Pancreas (tissue), 10 donors: ENCODE results near the gene HEATR5A. TPM values are rescaled to one million over a fixed set of nuclear protein-coding genes. Genes with fewer than 3 reads are reported as not detected.

ENCODE experiments used
- ATAC-seq, 4 donors: fragments of 200-7000 bp; cut with Tn5 transposase; one replicate each; pipeline versions ENCODE4 v1.8.0 to v1.9.1; 2020; ENCODE audit warnings: mild to moderate bottlenecking in 4 of 4, moderate library complexity in 4 of 4
- DNase-seq, 6 donors: peaks; one replicate each; pipeline ENCODE4 v3.0.0-alpha.2; 2020
- FAIRE-seq: peaks from 2 replicates; lab custom pipeline; 2012; peaks lifted over from hg19 to GRCh38; lab: Jason Lieb, UNC
- H3K27ac ChIP-seq, 4 donors: fragments of 200-600 bp; sonication (generic); 1 replicate in 3 of 4; 2 replicates in 1 of 4; pipeline versions ENCODE4 v1.5.0 to v1.8.0; 2020
- H3K27me3 ChIP-seq, 4 donors: fragments of 200-600 bp; one replicate each; pipeline ENCODE4 v1.8.0; 2021
- H3K36me3 ChIP-seq, 3 donors: fragments of 200-600 bp; sonication (generic) in 1 of 3; one replicate each; pipeline versions ENCODE4 v1.5.0 to v1.8.0; 2020 to 2021
- H3K4me1 ChIP-seq, 3 donors: fragments of 200-600 bp; one replicate each; pipeline ENCODE4 v1.8.0; 2021
- H3K4me3 ChIP-seq, 4 donors: fragments of 200-600 bp; sonication (generic) in 2 of 4; one replicate each; pipeline versions ENCODE4 v1.5.0 to v1.8.0; 2020 to 2021
- H3K9me3 ChIP-seq, 4 donors: fragments of 200-600 bp; one replicate each; pipeline ENCODE4 v1.8.0; 2021
- WGBS, 2 donors: extraction: QIAGEN DNeasy Blood & Tissue Kit; methylation state at CpG; one replicate each; pipeline ENCODE4 v1.1.7; 2013; 5-methylcytosine and 5-hydroxymethylcytosine counted together
- intact Hi-C, 3 donors: fragments of 100-400 bp; cut with DNase I; formaldehyde crosslinking; loops; one replicate each; pipeline versions ENCODE4 v1.11.1 to v1.14.2; 2022
- polyA plus RNA-seq, 2 donors: library from polyadenylated mRNA; stranded (reverse); fragments of 200-250 nt; gene quantifications; one replicate each; pipeline ENCODE4 v1.2.3, GENCODE V29; 2013
- total RNA-seq, 6 donors: library from RNA; stranded (reverse); fragmentation: NEBNext Ultra II Directional in 4 of 6; extraction: Animal tissue kit (Norgen Biotek cat#: 25700) in 4 of 6; gene quantifications; one replicate each; pipeline versions ENCODE4 v1.2.1 to v1.2.4, GENCODE V29; 2021 to 2023
- TF ChIP-seq, protein P1 (sequence below), 4 donors: fragments of 200-600 bp; sonication (generic) in 3 of 4; IDR thresholded peaks; one replicate each; pipeline versions ENCODE4 v1.5.0 to v1.8.0; 2021; ENCODE audit warnings: antibody characterized with exemption in 4 of 4
- donor health status: healthy with polysubstance abuse.
- donor health status: DM: no; HTN: no; CAD: no; lungs with moderate emphysema.
- donor health status: DM: no; HTN: no; CAD: no.
- donor health status: control.
- donor health status: control.
- donor health status: Bipolar disorder and iron deficiency.
- donor health status: DM: yes; HTN: yes; CAD: no.
- donor health status: DM: no; HTN: no; CAD: no.
- donor health status: DM: no; HTN: no; CAD: no.
- donor health status: DM: yes; HTN: yes; CAD: no.

Gene HEATR5A
- total and polyA plus RNA-seq, 8 donors, result 4.3 to 18.3 (median 9.2) TPM

DNA sequence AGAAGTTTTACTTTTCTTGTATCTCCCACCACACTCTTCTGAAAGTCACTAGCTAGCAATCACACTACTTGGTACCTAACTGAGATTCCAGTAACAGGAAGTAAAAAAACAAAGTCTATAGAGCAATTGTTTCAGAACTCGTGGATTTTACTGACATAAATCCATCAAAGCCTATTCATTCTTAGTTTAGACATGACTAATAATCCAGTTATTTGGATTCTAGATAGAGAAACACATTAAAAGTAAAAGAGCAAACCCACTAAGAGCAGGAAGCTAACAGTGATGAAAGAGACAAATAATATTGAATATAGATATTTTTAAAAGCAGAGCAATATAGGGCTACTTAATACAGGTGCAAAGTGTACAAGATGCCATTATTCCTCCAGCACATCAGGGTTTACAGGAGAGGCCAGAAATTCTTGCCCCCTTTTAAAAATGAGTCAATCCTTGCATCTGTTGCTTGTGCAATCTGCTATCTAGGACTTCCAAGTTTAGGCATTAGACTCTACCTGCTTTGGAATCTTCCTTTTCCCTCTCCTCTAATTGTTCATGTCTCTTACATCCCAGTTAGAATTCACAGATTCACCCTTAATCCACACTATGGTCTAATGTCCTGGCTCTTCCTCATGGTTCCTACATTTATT, 6.0 kb downstream of the HEATR5A start:
- intact Hi-C loops, result no loop called here
- Histone ChIP-seq H3K4me3 (no peak overlapping the region), H3K36me3 (no peaks in the 10 kb centered on the region), H3K27ac (no peak overlapping the region), H3K9me3 (no peaks in the 10 kb centered on the region), H3K4me1 (peaks cover 9 to 40% (median 20%) of the 10 kb centered on the region in 3 donors), H3K27me3 (no peaks in the 10 kb centered on the region)
- FAIRE-seq, result no peak
- DNase-seq, result no peak
- ATAC-seq, result no peak
- WGBS, 2 donors, result 22 to 26% methylated on average over 1 of the region's 1 CpG
- TF ChIP-seq, protein P1, sequence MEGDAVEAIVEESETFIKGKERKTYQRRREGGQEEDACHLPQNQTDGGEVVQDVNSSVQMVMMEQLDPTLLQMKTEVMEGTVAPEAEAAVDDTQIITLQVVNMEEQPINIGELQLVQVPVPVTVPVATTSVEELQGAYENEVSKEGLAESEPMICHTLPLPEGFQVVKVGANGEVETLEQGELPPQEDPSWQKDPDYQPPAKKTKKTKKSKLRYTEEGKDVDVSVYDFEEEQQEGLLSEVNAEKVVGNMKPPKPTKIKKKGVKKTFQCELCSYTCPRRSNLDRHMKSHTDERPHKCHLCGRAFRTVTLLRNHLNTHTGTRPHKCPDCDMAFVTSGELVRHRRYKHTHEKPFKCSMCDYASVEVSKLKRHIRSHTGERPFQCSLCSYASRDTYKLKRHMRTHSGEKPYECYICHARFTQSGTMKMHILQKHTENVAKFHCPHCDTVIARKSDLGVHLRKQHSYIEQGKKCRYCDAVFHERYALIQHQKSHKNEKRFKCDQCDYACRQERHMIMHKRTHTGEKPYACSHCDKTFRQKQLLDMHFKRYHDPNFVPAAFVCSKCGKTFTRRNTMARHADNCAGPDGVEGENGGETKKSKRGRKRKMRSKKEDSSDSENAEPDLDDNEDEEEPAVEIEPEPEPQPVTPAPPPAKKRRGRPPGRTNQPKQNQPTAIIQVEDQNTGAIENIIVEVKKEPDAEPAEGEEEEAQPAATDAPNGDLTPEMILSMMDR (IDR thresholded peaks at IDR 0.05), result no peak

DNA sequence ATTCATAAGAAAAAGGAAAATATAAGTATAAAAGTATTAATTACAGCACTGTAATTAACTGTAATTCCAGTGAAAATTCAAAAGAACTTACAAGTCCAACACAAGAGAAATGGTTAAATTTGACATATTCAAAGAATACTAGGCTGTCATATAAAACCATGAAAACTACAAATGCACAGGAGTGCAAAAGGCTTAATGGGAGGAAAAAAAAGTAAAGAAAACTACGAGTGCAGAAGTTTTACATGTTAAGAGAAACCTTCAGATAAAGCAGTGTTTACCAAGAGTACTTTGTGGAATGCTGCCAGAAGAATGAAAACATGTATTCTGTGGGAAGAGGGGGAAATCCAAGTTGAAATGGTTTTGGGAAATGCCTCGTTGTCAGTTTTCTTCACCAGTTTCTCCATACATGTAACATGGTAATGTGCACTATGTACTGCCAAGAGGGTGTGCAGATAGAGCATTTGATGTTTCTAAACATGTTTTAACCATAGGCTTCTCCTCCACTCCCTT, 9.1 kb downstream of the HEATR5A start:
- no peak for DNase-seq
- no peaks in the 10 kb centered on the region for H3K9me3 ChIP-seq
- 9 to 15% methylated on average over 2 of the region's 2 CpGs for WGBS, 2 donors
- peak in 3 of 4 donors; percentile 32 to 51 (median 49) for ATAC-seq
- peaks cover 5 to 20% (median 12%) of the 10 kb centered on the region in 3 donors for H3K4me1 ChIP-seq
- no peak overlapping the region for H3K4me3 ChIP-seq
- TF ChIP-seq, protein P1 (IDR thresholded peaks at IDR 0.05), result no peak
- H3K36me3 ChIP-seq, result no peaks in the 10 kb centered on the region
- FAIRE-seq, result no peak
- H3K27me3 ChIP-seq, result no peaks in the 10 kb centered on the region
- intact Hi-C loops, result no loop called here
- H3K27ac ChIP-seq, result no peak overlapping the region

DNA sequence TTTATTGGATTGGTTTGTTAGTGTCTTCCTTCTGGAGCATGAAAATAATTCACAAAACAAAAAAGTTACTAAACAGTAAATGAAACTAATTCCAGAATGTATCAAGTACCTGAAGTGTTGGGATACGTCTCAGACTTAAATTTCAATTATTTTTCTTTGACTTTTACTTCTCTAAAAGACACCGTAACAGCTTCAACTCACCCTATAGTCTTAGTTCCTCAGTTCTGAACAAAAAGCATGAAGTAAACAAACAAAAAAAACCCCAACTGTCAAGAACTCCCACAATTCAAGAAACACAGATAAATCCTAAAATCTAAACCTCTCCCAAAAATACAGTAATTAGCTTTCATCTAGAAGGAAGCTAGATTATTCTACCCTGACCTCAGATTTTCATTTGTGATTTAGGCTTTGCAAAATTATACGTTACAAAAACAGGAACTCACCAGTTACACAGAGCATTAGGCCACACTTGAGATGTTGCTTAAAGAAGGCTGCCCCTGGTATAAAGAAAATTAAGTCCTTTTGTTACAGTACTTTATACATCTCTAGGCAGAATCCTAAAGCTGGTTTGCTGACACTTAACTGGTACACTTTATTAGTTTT, 10.2 kb downstream of the HEATR5A start:
- ATAC-seq (no peak), FAIRE-seq (no peak), DNase-seq (no peak)
- intact Hi-C loops, result no loop called here
- Histone ChIP-seq H3K27me3 (no peaks in the 10 kb centered on the region), H3K27ac (peak overlapping the region in 1 of 4 donors; percentile 21), H3K4me1 (peaks cover 10 to 27% (median 17%) of the 10 kb centered on the region in 3 donors), H3K36me3 (no peaks in the 10 kb centered on the region), H3K9me3 (no peaks in the 10 kb centered on the region), H3K4me3 (no peak overlapping the region)
- TF ChIP-seq, protein P1 (IDR thresholded peaks at IDR 0.05), result no peak
- WGBS, 2 donors, result 88 to 92% methylated on average over 3 of the region's 3 CpGs

DNA sequence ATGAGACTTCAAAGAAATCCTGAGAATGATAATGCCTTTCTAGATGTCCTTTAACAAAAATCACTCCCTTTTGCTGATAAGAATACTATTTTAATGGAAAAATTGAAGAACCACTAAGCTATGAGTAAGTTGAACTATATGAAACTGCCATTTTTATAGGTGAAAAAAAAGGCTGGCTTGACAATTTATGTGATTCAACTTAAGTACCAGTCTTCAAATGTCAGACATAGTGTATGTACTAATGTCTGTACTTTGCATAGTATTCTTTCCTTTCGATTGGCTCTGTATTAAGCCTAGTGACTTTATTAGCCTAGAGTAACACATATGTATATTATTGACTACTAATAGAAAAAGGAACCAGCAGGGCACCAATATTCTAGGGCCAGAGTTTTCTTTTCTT, 11.9 kb downstream of the HEATR5A start:
- Histone ChIP-seq H3K27me3 (no peaks in the 10 kb centered on the region), H3K36me3 (no peaks in the 10 kb centered on the region), H3K4me1 (peaks cover 10 to 17% (median 17%) of the 10 kb centered on the region in 3 donors), H3K27ac (no peak overlapping the region), H3K9me3 (no peaks in the 10 kb centered on the region), H3K4me3 (no peak overlapping the region)
- no peak for FAIRE-seq
- intact Hi-C loops, result no loop called here
- no peak for DNase-seq
- no peak for ATAC-seq
- TF ChIP-seq, protein P1 (IDR thresholded peaks at IDR 0.05), result no peak
- 50 to 93% methylated on average over 1 of the region's 1 CpG for WGBS, 2 donors
